Midbrain (tissue), 1 donor: ENCODE results near the gene EFNB2.

Experiments
- DNase-seq: peaks from one replicate; lab custom pipeline; 2025; lab: John Stamatoyannopoulos, UW

Gene EFNB2

DNA sequence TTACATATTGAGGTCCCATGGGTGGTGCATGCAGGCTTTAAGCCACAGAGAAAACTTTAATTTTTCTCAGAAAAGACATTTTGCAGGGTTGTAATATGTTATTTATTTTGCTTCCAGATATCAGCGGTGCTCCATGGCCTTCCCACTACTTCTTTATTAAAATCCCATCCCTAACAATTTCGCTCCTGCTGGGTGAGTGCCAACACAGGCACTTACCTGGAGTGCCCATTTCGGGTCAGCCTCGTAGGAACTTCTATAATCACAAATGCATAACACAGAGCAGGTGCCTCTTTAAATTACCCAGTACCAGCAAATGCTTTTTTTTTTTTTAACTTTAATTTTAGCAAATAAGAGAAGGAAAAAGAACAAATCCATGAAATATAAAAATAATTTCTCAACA is 86.4 kb downstream of the EFNB2 start:
- DNase-seq: no peak

DNA sequence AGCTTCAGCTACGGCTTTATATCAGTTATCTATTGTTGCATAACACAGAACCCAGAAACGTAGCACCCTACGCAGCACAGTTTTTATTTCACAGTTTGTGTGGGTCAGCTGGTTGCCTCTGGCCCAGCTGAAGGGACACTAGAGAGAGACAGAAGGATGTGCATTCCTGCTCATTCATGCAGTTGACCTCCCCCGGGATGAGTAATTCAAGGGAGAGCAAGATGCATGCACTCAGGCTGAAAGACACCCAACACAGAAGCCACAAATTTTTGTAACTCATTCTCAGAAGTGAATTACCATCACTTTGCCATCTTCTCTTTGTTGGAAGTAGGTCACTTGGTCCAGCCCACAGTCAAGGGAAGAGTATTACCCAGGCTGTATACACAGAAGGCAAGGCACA is 89.5 kb downstream of the EFNB2 start:
- DNase-seq: no peak

DNA sequence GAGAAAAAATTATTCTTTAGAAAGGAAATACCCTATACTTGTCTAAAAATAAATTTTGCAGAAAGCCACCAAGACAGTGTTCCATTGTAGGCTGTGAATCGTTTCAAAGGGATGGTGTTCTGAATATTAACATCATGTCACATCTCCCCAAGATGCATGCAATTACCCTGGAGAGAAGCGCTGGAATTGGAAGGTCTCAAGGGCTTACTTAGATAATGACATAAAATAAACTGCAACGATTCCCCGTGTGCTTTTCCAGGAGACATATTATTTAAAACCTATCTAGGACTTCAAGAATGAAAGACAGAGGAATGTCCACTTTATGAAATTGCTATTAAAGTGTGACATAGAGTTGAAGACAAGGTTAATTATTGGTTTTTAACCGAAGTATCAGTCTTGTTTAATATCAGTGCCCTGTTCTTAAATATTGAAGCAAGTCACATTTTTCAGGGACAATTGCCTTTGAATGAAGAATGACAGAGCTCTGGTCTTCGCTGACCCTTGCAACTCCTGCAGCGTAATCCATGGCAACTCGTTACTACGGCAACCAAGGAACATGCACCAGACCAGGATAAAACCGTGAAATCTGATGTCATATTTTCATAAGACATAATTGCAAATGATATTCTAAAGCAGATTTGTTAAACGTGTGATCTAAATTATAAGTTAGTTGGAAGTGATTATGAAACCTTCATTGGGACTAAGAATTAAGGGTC is 91.7 kb downstream of the EFNB2 start:
- DNase-seq: no peak

DNA sequence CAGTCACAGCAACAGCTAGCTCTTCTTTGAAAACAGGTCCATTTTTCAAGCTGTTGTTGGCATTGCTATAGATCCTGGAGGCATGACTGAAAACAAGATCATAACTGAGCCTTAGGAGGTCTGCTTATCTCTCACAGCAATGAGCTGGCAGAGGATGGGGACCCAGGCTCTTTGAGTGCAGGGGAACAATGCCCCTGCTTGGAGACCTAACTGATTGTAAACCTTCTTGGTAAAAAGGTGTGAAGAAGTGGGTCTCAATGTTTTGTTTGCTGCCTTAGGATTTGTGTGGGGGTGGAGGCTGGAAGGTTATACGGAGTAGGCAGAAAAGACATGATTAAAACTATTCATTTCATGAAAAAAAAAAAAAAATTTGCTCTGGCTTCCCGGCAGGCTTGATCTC is 94.6 kb downstream of the EFNB2 start:
- no peak for DNase-seq
